Transverse colon (tissue), 4 donors: Measurements from ENCODE around the gene SAMD5. TPM values are rescaled to one million over a fixed set of nuclear protein-coding genes. Genes with fewer than 3 reads are reported as not detected.

ENCODE experiments used
- DNase-seq: peaks from one replicate; pipeline ENCODE4 v3.0.0-alpha.2; 2019
- H3K27ac ChIP-seq, 4 donors: fragments of 200-600 bp; sonication (generic); 2 replicates each; pipeline ENCODE4 v1.5.1; 2016 to 2018; ENCODE audit warnings: inconsistent platforms in 4 of 4
- H3K27me3 ChIP-seq: fragments of 200-600 bp; sonication (generic); 2 replicates; pipeline ENCODE4 v1.5.1; 2017; ENCODE audit warnings: inconsistent platforms
- H3K36me3 ChIP-seq, 4 donors: fragments of 200-600 bp; sonication (generic); 2 replicates each; pipeline ENCODE4 v1.5.1; 2017 to 2019; ENCODE audit warnings: inconsistent platforms in 4 of 4
- H3K4me1 ChIP-seq, 4 donors: fragments of 200-600 bp; sonication (generic); 2 replicates each; pipeline ENCODE4 v1.5.1; 2017 to 2020; ENCODE audit warnings: inconsistent platforms in 4 of 4
- H3K4me3 ChIP-seq, 4 donors: fragments of 200-600 bp; sonication (generic); 1 replicate in 1 of 4; 2 replicates in 3 of 4; pipeline versions ENCODE4 v1.5.1 to v1.6.1; 2017 to 2019; ENCODE audit warnings: inconsistent platforms in 4 of 4
- H3K9me3 ChIP-seq, 2 donors: fragments of 200-600 bp; sonication (generic); 2 replicates each; pipeline ENCODE4 v1.5.1; 2017 to 2019; ENCODE audit warnings: inconsistent platforms in 2 of 2
- EP300 ChIP-seq: sonication (generic); formaldehyde crosslinking; IDR thresholded peaks from one replicate; pipeline ENCODE4 v1.6.1; 2017; ENCODE audit warnings: antibody characterized with exemption, low read depth
- POLR2A ChIP-seq: fragments of 450-650 bp; IDR thresholded peaks from one replicate; pipeline ENCODE4 v1.6.1; 2016; ENCODE audit warnings: antibody characterized with exemption, mild to moderate bottlenecking, moderate library complexity
- POLR2AphosphoS5 ChIP-seq, 3 donors: sonication (generic); formaldehyde crosslinking; IDR thresholded peaks; one replicate each; pipeline ENCODE4 v1.6.1; 2016; ENCODE audit warnings: antibody characterized with exemption in 3 of 3
- WGBS, 2 donors: methylation state at CpG; one replicate each; pipeline ENCODE4 v1.1.5; 2018; ENCODE audit warnings: low coverage in 1 of 2; 5-methylcytosine and 5-hydroxymethylcytosine counted together
- in situ Hi-C, 4 donors: fragments of 200-750 bp; cut with MboI; loops; one replicate each; pipeline versions ENCODE4 v1.15.0 to v1.15.1; 2017; ENCODE audit warnings: low sequenced_read_pairs in 3 of 4, low pct_ligation_motif_present in 1 of 4, low pct_unique_long_range_greater_than_20kb in 1 of 4
- intact Hi-C: fragments of 100-400 bp; cut with DNase I; formaldehyde crosslinking; loops from one replicate; pipeline ENCODE4 v1.15.1; 2023; ENCODE audit warnings: low total_unique reads
- total RNA-seq, 4 donors: library from RNA; depleted of rRNA; stranded (reverse); fragments of >200 nt; gene quantifications; one replicate each; pipeline ENCODE4 v1.1.0, GENCODE V29; 2016
- TF ChIP-seq, protein P1 (sequence below), 5 experiments: fragments of 200-600 bp in 3 of 5; fragments of 450-650 bp in 2 of 5; sonication (generic) in 3 of 5; IDR thresholded peaks; 1 replicate in 2 of 5; 2 replicates in 3 of 5; pipeline ENCODE4 v1.5.1; 2016 to 2017; ENCODE audit warnings: antibody characterized with exemption in 5 of 5, inconsistent platforms in 3 of 5, mild to moderate bottlenecking in 2 of 5, moderate library complexity in 1 of 5

Gene SAMD5
- total RNA-seq, 4 donors from 2014 or later: 1.5 to 7.8 (median 3.7) TPM

DNA sequence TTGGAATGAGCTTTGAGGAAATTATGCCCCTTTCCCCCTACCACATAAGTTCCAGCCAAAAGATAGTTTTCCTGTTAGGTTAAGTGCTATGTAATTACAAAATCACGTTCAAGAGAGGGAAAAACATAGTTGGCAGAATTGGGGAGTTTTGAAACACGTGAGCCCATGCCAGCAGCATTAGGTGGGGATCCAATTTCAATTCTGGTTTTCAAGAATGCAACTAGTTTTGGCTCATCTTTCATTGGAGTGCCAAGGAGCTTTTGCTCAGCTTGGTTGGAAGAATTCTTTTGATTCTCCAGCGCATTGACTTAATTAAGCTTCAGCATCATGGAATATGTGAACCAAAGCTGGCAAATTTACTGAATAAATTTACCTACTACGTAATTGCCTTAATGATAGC is 95.9 kb downstream of the SAMD5 start:
- TF ChIP-seq POLR2A (no peak), EP300 (no peak), POLR2AphosphoS5 (IDR thresholded peaks at IDR 0.05) (no peak)
- TF ChIP-seq, protein P1, sequence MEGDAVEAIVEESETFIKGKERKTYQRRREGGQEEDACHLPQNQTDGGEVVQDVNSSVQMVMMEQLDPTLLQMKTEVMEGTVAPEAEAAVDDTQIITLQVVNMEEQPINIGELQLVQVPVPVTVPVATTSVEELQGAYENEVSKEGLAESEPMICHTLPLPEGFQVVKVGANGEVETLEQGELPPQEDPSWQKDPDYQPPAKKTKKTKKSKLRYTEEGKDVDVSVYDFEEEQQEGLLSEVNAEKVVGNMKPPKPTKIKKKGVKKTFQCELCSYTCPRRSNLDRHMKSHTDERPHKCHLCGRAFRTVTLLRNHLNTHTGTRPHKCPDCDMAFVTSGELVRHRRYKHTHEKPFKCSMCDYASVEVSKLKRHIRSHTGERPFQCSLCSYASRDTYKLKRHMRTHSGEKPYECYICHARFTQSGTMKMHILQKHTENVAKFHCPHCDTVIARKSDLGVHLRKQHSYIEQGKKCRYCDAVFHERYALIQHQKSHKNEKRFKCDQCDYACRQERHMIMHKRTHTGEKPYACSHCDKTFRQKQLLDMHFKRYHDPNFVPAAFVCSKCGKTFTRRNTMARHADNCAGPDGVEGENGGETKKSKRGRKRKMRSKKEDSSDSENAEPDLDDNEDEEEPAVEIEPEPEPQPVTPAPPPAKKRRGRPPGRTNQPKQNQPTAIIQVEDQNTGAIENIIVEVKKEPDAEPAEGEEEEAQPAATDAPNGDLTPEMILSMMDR (IDR thresholded peaks at IDR 0.05): no peak
- Histone ChIP-seq H3K9me3 (no peaks in the 10 kb centered on the region), H3K36me3 (no peaks in the 10 kb centered on the region), H3K27me3 (no peaks in the 10 kb centered on the region), H3K27ac (no peak overlapping the region), H3K4me3 (no peak overlapping the region), H3K4me1 (no peaks in the 10 kb centered on the region)
- in situ Hi-C loops (no loop called here), intact Hi-C loops (no loop called here)
- DNase-seq: no peak
- 79 to 85% methylated on average over 4 of the region's 4 CpGs for WGBS, 2 donors

DNA sequence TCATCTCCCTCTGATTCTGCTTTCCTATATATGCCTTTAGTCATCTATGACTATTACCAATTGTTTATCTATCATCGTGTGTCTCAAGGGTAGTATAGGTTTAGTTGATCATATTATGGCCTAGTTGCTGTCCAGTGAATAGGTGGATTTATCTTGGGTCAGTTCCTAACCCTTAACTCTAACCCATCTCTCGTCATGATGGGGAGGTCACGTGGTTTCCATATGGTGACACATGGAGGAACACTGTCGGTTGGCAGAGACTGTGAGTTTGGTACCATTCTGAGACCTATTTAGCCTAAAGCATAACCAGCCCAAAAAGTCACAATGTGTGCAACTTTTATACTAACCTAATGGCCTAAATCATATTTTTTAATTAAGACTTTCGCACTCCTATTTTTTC is 103.5 kb downstream of the SAMD5 start:
- TF ChIP-seq EP300: no peak
- in situ Hi-C loops (no loop called here), intact Hi-C loops (no loop called here)
- Histone ChIP-seq H3K27me3 (no peaks in the 10 kb centered on the region), H3K9me3 (no peaks in the 10 kb centered on the region), H3K27ac (no peak overlapping the region), H3K36me3 (no peaks in the 10 kb centered on the region), H3K4me3 (no peak overlapping the region), H3K4me1 (no peaks in the 10 kb centered on the region)
- WGBS, 2 donors: 93 to 100% methylated on average over 1 to 5 of the region's 5 CpGs
- DNase-seq: no peak

DNA sequence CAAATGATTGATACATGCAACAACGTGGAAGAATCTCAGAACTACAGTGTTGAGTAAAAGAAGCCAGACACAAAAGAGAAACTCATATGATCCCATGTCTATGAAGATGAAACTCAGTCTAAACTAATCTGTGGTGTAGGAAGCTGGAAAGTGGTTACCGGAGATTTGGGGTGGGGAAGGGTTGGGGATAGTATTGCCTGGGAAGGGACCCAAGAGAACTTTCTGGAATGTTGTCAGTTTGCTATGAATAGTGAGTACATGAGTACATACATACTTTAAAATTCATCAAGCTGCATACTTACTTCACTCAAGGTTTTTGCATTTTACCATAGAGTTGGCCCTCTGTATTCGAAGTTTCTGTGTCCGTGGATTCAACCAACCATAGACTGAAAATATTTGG is 106.0 kb downstream of the SAMD5 start:
- Histone ChIP-seq H3K9me3 (no peaks in the 10 kb centered on the region), H3K27ac (no peak overlapping the region), H3K4me1 (no peaks in the 10 kb centered on the region), H3K4me3 (no peak overlapping the region), H3K36me3 (no peaks in the 10 kb centered on the region), H3K27me3 (no peaks in the 10 kb centered on the region)
- WGBS, 2 donors: 60 to 83% methylated on average over 4 of the region's 4 CpGs
- no peak for TF ChIP-seq POLR2AphosphoS5 (IDR thresholded peaks at IDR 0.05)
- in situ Hi-C loops (no loop called here), intact Hi-C loops (no loop called here)
- DNase-seq: no peak

DNA sequence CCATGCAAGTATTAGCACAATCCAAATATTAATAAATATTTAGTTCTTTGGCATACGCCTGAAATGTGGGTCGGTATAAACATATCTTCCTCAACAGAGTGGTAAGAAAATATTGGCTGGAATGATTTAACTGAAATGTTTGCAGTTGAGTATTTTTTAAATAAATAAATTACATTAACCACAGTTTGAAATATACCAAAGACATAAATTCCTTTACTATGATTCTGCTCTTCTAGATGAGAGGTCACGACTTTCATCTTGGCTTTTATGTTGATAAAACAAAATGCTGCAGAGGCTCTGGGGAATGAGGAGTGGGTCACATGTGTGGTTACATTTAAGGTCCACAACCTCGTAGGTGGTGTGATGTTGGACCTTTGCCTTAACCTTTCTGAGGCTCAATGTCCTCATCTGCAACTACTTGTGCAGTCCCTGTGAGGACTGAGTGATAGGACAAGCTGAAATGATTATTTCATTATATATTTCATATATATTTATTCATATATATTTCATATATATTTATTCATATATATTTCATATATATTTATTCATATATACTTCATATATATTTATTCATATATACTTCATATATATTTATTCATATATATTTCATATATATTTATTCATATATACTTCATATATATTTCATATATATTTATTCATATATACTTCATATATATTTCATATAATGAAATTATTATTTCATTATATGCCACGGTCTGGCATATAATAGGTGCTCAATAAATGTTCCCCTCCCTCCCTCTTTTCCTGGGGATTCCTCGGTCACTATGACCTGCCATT is 107.4 kb downstream of the SAMD5 start:
- in situ Hi-C loops (no loop called here), intact Hi-C loops (no loop called here)
- no peaks in the 10 kb centered on the region for H3K36me3 ChIP-seq
- no peak overlapping the region for H3K27ac ChIP-seq
- no peaks in the 10 kb centered on the region for H3K27me3 ChIP-seq
- no peak for DNase-seq
- H3K4me3 ChIP-seq: no peak overlapping the region
- 69 to 75% methylated on average over 6 of the region's 6 CpGs for WGBS, 2 donors
- TF ChIP-seq, protein P1 (IDR thresholded peaks at IDR 0.05): no peak
- no peaks in the 10 kb centered on the region for H3K4me1 ChIP-seq
- H3K9me3 ChIP-seq: no peaks in the 10 kb centered on the region

DNA sequence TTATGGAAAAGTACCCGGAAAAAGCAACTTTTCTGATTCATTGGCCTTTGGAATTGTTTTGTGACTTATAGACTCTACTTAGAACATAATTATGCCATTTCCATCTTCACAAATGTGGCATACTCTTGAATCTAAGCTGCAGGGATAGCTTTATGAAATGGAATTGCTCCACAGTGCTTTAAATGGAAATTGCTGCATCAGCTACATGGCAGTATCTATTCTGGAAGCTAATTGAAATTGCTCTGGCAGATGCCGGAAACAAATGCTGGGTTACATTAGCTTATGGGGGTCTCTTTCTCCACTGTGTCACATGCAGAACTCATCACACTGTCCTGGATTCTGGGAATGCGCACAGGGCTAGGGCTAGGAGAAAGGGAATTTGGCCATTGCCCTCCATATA is 108.9 kb downstream of the SAMD5 start:
- in situ Hi-C loops (no loop called here), intact Hi-C loops (no loop called here)
- no peak for DNase-seq
- no peaks in the 10 kb centered on the region for H3K36me3 ChIP-seq
- 89% methylated on average over 3 of the region's 3 CpGs; no CpG with 5 or more reads in 1 of the 2 donors for WGBS, 2 donors
- no peak overlapping the region for H3K4me3 ChIP-seq
- no peaks in the 10 kb centered on the region for H3K9me3 ChIP-seq
- H3K27me3 ChIP-seq: no peaks in the 10 kb centered on the region
- no peak overlapping the region for H3K27ac ChIP-seq
- no peaks in the 10 kb centered on the region for H3K4me1 ChIP-seq
- TF ChIP-seq POLR2AphosphoS5 (IDR thresholded peaks at IDR 0.05) (no peak), EP300 (no peak), POLR2A (no peak)
- TF ChIP-seq, protein P1 (IDR thresholded peaks at IDR 0.05): no peak
